ENCODE results near the gene NDRG3. TPM values are rescaled to one million over a fixed set of nuclear protein-coding genes. Genes with fewer than 3 reads are reported as not detected.
A peak's percentile ranks its signal among the peaks of the same experiment; 100 is the strongest.

NDRG3 gene
- total and polyA plus RNA-seq, 2 donors from 2014 or later = 25.3 to 26.4 TPM

GRCh38 chr20:36607586-36608387 is 138.1 kb downstream of the NDRG3 start:
- FAIRE-seq (no peak), DNase-seq (no peak)

DNA sequence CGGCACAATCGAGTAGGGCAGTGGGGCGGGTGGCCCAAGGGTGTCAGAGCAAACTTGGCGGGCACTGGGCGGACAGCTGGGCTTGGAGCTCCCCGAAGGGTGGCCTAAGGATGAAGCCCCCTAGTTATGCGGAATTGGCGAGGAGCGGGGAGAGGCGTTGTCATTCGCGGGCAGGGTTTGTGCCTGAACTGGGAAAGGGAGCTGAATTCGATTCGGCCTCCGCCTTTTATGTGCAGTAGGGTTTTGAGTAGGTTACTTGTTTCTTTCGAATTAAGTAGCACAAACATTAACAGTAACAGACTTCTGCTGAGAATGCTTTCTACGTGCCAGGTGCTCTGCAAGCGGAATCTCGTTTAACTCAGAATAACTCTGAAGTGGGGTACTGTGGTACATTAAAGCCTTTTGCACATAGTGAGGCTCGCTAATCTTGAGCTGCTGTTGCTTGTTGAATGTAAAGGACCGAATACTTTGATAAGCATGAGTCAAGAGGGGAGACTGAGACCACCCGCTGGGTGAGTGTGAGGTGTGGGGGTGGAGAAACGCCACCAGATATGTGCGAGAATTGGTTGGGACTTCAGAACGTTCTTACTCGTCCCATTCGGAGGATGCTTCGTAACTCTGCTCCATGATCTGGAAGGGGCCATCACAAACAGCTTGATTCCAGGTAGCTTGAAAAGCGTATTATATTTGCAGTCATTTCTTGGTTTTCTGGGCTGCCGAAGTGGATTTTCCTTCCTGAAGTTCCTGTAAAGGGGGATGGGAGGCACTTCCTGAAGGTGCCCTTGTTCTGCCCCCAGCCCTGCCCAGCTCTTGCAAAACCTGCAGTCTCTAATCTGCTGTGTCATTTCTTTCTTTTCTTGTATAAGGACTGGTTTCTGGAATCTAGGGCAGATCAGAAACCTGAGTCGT is 139.5 kb downstream of the NDRG3 start:
- Histone ChIP-seq H3K36me3 (ENCODE audit: control insufficient read depth in 2 of 3, insufficient read depth in 3 of 3, low read length in 3 of 3) (peaks cover 4 to 8% (median 5%) of the 10 kb centered on the region in 3 donors), H3K4me3 (ENCODE audit: low read length in 3 of 3) (peak overlapping the region; percentile 60 to 90 (median 87)), H3K27ac (ENCODE audit: low read depth in 2 of 2, low read length in 2 of 2) (peak overlapping the region; percentile 70 to 82), H3K27me3 (ENCODE audit: control insufficient read depth, insufficient read depth, low read length) (no peaks in the 10 kb centered on the region), H3K9me3 (ENCODE audit: control insufficient read depth in 2 of 3, insufficient read depth in 1 of 3, low read length in 3 of 3) (no peaks in the 10 kb centered on the region), H3K4me1 (ENCODE audit: control insufficient read depth in 2 of 3, insufficient read depth in 2 of 3, low read depth in 1 of 3, low read length in 3 of 3) (peaks cover 0 to 16% (median 16%) of the 10 kb centered on the region in 3 donors), H3K9ac (ENCODE audit: low read length in 3 of 3) (peak overlapping the region; percentile 52 to 78 (median 66))
- no peak for TF ChIP-seq CTCF (IDR thresholded peaks at IDR 0.05; ENCODE audit: borderline replicate concordance, extremely low read depth, insufficient read depth)
- DNase-seq = peak in 1 of 5 donors; percentile 21
- no peak for FAIRE-seq
- intact Hi-C loops (cut with DNase I) = loop anchor here (10.0 kb wide), 1 partner anchor 52 kb away; no protein-coding TSS in a partner anchor

More at GRCh38 chr20:36607586-36608387, 138.1 kb downstream of the NDRG3 start:
- Histone ChIP-seq H3K4me3 (ENCODE audit: low read length in 3 of 3) (no peak overlapping the region), H3K27me3 (ENCODE audit: control insufficient read depth, insufficient read depth, low read length) (no peaks in the 10 kb centered on the region), H3K4me1 (ENCODE audit: control insufficient read depth in 2 of 3, insufficient read depth in 2 of 3, low read depth in 1 of 3, low read length in 3 of 3) (peaks cover 0 to 16% (median 16%) of the 10 kb centered on the region in 3 donors), H3K27ac (ENCODE audit: low read depth in 2 of 2, low read length in 2 of 2) (no peak overlapping the region), H3K9me3 (ENCODE audit: control insufficient read depth in 2 of 3, insufficient read depth in 1 of 3, low read length in 3 of 3) (no peaks in the 10 kb centered on the region), H3K36me3 (ENCODE audit: control insufficient read depth in 2 of 3, insufficient read depth in 3 of 3, low read length in 3 of 3) (peaks cover 5 to 21% (median 15%) of the 10 kb centered on the region in 3 donors), H3K9ac (ENCODE audit: low read length in 3 of 3) (peak overlapping the region in 1 of 3 donors; percentile 34)
- intact Hi-C loops (cut with DNase I) = loop anchor here (10.0 kb wide), 1 partner anchor 53 kb away; no protein-coding TSS in a partner anchor
- TF ChIP-seq CTCF (IDR thresholded peaks at IDR 0.05; ENCODE audit: borderline replicate concordance, extremely low read depth, insufficient read depth) = no peak

DNA sequence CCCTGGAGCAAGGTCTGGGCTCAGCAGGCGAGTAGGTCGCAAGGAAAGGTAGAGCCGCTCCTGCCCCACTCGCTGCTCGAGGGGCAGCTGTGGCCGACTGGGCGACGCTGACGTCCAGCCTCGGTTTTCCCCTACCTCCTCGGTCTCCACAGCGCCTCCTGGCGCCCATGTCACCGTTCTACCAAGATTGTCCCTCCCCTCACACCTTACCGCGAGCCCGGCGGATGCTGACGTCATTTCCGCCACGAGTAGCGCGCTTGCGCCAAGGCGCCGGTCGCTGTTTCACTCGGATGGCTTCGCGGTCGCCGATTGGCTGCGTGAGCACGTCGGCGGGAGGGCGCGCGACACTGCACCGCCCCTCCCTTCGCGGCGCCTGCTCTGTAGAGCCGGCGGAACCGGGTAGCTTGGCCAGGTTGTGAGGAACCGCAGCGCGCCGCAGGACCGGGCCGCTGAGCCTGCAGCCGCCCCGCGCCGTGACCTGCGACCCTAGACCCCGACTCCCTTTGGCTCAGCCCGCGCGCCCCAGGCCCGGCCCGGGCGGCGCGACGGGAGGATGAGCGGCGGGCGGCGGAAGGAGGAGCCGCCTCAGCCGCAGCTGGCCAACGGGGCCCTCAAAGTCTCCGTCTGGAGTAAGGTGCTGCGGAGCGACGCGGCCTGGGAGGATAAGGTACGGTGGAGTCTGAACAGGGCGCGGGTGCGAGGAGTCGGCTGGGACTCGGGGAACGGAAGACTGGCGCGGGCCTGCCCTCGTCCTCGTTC is 140.3 kb downstream of the NDRG3 start, which contains the start of gene RAB5IF:
Gene RAB5IF, plus strand, starts transcription at position 381 of the 759 bp plus-strand sequence. Its CDS starts 173 bp downstream, at position 554.
- intact Hi-C loops (cut with DNase I) = loop anchor here (10.0 kb wide), 1 partner anchor 51 kb away; no protein-coding TSS in a partner anchor
- TF ChIP-seq CTCF (IDR thresholded peaks at IDR 0.05; ENCODE audit: borderline replicate concordance, extremely low read depth, insufficient read depth) = peak; percentile 87
- H3K27ac ChIP-seq (ENCODE audit: low read depth in 2 of 2, low read length in 2 of 2) = peak within 1 kb of the TSS; percentile 88 to 93
- H3K9me3 ChIP-seq (ENCODE audit: control insufficient read depth in 2 of 3, insufficient read depth in 1 of 3, low read length in 3 of 3) = no peaks in the 10 kb centered on the region
- FAIRE-seq (peak; percentile 85), DNase-seq (peak; percentile 99 to 100 (median 99))
- H3K4me3 ChIP-seq (ENCODE audit: low read length in 3 of 3) = peak within 1 kb of the TSS; percentile 61 to 90 (median 87)
- H3K27me3 ChIP-seq (ENCODE audit: control insufficient read depth, insufficient read depth, low read length) = no peaks in the 10 kb centered on the region
- H3K36me3 ChIP-seq (ENCODE audit: control insufficient read depth in 2 of 3, insufficient read depth in 3 of 3, low read length in 3 of 3) = peaks cover 4 to 8% (median 5%) of the 10 kb centered on the region in 3 donors
- peak within 1 kb of the TSS; percentile 78 to 93 (median 89) for H3K9ac ChIP-seq (ENCODE audit: low read length in 3 of 3)
- H3K4me1 ChIP-seq (ENCODE audit: control insufficient read depth in 2 of 3, insufficient read depth in 2 of 3, low read depth in 1 of 3, low read length in 3 of 3) = peaks cover 0 to 16% (median 16%) of the 10 kb centered on the region in 3 donors
